Panc1 (cell line): ENCODE results near the gene UPF3A.

Source experiments
- POLR2AphosphoS5 ChIP-seq: IDR thresholded peaks from 2 replicates; pipeline ENCODE4 v1.6.1; 2012; ENCODE audit warnings: mild to moderate bottlenecking, low read depth, low read length, moderate library complexity
- TF ChIP-seq, protein P1 (sequence below): fragments of 450-650 bp; IDR thresholded peaks from 2 replicates; pipeline ENCODE4 v1.5.1; 2017; ENCODE audit warnings: mild to moderate bottlenecking
- TF ChIP-seq, protein P2 (sequence below), 2 experiments: IDR thresholded peaks; 2 replicates each; pipeline ENCODE4 v1.6.1; 2011 to 2012; ENCODE audit warnings: low read depth in 2 of 2, control low read depth in 1 of 2, low read length in 1 of 2, mild to moderate bottlenecking in 1 of 2, moderate library complexity in 1 of 2; ENCODE audit not compliant: insufficient read depth in 1 of 2

DNA sequence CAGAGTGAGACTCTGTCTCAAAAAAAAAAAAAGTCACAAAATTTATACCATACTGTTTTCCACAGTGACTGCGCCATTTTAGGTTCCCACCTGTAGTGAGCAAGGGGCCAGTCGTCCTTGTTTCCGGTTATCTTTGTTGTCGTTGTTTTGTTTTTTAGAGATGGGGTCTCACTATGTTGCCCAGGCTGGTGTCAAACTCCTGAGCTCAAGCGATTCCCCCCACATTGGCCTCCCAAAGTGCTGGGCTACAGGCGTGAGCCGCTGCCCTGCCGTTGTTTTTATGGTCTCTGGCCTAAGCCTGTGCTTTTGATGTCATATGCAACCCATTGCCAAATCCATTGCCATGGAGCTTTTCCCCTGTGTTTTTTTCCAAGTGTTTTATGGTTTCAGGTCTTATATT, 3.3 kb downstream of the UPF3A start:
- TF ChIP-seq, protein P1, sequence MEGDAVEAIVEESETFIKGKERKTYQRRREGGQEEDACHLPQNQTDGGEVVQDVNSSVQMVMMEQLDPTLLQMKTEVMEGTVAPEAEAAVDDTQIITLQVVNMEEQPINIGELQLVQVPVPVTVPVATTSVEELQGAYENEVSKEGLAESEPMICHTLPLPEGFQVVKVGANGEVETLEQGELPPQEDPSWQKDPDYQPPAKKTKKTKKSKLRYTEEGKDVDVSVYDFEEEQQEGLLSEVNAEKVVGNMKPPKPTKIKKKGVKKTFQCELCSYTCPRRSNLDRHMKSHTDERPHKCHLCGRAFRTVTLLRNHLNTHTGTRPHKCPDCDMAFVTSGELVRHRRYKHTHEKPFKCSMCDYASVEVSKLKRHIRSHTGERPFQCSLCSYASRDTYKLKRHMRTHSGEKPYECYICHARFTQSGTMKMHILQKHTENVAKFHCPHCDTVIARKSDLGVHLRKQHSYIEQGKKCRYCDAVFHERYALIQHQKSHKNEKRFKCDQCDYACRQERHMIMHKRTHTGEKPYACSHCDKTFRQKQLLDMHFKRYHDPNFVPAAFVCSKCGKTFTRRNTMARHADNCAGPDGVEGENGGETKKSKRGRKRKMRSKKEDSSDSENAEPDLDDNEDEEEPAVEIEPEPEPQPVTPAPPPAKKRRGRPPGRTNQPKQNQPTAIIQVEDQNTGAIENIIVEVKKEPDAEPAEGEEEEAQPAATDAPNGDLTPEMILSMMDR, result no peak
- TF ChIP-seq POLR2AphosphoS5, result no peak
- TF ChIP-seq, protein P2, sequence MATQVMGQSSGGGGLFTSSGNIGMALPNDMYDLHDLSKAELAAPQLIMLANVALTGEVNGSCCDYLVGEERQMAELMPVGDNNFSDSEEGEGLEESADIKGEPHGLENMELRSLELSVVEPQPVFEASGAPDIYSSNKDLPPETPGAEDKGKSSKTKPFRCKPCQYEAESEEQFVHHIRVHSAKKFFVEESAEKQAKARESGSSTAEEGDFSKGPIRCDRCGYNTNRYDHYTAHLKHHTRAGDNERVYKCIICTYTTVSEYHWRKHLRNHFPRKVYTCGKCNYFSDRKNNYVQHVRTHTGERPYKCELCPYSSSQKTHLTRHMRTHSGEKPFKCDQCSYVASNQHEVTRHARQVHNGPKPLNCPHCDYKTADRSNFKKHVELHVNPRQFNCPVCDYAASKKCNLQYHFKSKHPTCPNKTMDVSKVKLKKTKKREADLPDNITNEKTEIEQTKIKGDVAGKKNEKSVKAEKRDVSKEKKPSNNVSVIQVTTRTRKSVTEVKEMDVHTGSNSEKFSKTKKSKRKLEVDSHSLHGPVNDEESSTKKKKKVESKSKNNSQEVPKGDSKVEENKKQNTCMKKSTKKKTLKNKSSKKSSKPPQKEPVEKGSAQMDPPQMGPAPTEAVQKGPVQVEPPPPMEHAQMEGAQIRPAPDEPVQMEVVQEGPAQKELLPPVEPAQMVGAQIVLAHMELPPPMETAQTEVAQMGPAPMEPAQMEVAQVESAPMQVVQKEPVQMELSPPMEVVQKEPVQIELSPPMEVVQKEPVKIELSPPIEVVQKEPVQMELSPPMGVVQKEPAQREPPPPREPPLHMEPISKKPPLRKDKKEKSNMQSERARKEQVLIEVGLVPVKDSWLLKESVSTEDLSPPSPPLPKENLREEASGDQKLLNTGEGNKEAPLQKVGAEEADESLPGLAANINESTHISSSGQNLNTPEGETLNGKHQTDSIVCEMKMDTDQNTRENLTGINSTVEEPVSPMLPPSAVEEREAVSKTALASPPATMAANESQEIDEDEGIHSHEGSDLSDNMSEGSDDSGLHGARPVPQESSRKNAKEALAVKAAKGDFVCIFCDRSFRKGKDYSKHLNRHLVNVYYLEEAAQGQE (IDR thresholded peaks at IDR 0.05; ENCODE audit: insufficient read depth in 1 of 2, low read depth in 2 of 2, low read length in 1 of 2), result no peak
